ENCODE data around the gene CDHR3.
"Not testable (repeated sequence)": the region's sequence is repeated elsewhere in the genome, so short reads cannot be mapped to it uniquely, and the experiment has no call there.

The CDHR3 gene

GRCh38 chr7:105980645-105981396 lies 17.8 kb downstream of the CDHR3 start:
- H3K27me3 Mint-ChIP-seq, result no peaks in the 10 kb centered on the region
- H3K4me1 Mint-ChIP-seq (ENCODE audit: low read depth), result no peaks in the 10 kb centered on the region
- H3K4me3 Mint-ChIP-seq, result no peak overlapping the region
- H3K9me3 Mint-ChIP-seq, result no peaks in the 10 kb centered on the region
- no peaks in the 10 kb centered on the region for H3K36me3 Mint-ChIP-seq (ENCODE audit: low read depth)
- H3K27ac Mint-ChIP-seq, result no peak overlapping the region
- no peak for DNase-seq

DNA sequence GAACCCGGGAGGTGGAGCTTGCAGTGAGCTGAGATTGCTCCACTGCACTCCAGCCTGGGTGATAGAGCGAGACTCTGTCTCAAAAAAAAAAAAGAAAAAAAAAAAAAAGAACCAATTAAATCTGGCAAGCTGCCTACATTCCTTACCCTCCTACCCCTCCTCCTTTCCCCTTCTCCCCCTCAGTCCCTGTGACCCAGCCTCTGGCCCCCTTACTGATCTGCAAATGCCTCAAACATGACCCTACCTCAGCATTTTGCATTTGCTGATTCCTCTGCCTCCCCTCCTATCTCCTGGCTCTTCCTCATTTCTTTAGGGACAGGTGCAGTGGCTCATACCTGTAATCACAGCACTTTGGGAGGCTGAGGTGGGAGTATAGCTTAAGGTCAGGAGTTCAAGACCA lies 19.3 kb downstream of the CDHR3 start:
- H3K27me3 Mint-ChIP-seq, result no peaks in the 10 kb centered on the region
- H3K4me1 Mint-ChIP-seq (ENCODE audit: low read depth), result no peaks in the 10 kb centered on the region
- DNase-seq, result no peak
- no peak overlapping the region for H3K4me3 Mint-ChIP-seq
- no peaks in the 10 kb centered on the region for H3K9me3 Mint-ChIP-seq
- H3K36me3 Mint-ChIP-seq (ENCODE audit: low read depth), result no peaks in the 10 kb centered on the region
- no peak overlapping the region for H3K27ac Mint-ChIP-seq

- H3K36me3 Mint-ChIP-seq (ENCODE audit: low read depth); H3K27ac Mint-ChIP-seq; H3K4me1 Mint-ChIP-seq (ENCODE audit: low read depth); DNase-seq; H3K4me3 Mint-ChIP-seq; H3K27me3 Mint-ChIP-seq; H3K9me3 Mint-ChIP-seq: not testable (repeated sequence)
Observed at GRCh38 chr7:105984808-105985207, 21.7 kb downstream of the CDHR3 start.

DNA sequence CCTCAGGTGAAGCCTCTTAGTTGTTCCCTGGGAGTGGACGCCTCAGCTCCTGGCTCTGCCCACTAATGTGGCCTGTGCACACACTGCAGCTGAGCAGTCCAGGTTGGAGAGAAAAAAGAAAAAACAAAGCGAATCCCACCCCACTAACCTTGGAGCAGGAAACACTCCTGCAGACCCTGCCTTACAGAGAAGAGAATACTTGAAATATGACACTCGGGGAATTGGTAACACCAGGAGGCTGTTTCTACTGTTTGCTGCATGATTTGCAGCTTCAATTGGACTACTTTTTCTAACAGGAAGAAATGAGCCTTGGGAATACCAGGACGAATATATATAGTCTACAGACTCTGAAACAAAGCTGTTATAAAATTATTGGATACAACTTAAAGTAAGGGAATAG lies 22.2 kb downstream of the CDHR3 start:
- Mint-ChIP-seq H3K9me3 (no peaks in the 10 kb centered on the region), H3K27me3 (no peaks in the 10 kb centered on the region), H3K36me3 (ENCODE audit: low read depth) (no peaks in the 10 kb centered on the region), H3K27ac (no peak overlapping the region), H3K4me3 (no peak overlapping the region), H3K4me1 (ENCODE audit: low read depth) (peaks cover 2% of the 10 kb centered on the region)
- DNase-seq, result no peak

DNA sequence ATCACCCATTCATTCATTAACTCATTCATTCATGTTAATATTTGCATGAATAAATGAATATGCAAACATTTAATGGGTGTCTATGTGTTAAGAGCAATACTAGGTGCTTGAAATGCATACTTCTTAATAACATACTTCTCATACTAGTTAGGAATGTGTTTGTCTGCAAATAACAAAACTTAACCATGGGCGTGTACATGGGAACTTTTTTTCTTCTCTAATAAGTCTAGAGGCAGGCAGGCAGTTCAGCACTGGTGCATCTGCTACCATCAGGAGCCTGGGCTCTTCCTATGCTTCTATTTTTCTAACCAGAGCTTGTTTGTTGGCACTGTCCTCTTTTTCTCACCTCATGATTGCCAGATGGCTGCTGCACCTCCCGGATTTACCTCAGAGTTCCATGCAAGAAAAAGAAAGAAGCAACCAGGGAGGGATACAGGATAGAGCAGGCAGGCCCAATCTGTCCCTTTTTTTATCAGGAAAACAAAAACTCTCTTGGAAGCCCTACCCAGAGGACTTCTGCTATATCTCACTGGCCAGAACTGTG lies 22.7 kb downstream of the CDHR3 start:
- H3K36me3 Mint-ChIP-seq (ENCODE audit: low read depth), result no peaks in the 10 kb centered on the region
- H3K9me3 Mint-ChIP-seq, result no peaks in the 10 kb centered on the region
- DNase-seq, result no peak
- no peaks in the 10 kb centered on the region for H3K27me3 Mint-ChIP-seq
- no peak overlapping the region for H3K4me3 Mint-ChIP-seq
- peaks cover 2% of the 10 kb centered on the region for H3K4me1 Mint-ChIP-seq (ENCODE audit: low read depth)
- H3K27ac Mint-ChIP-seq, result no peak overlapping the region

- Mint-ChIP-seq H3K9me3 (no peaks in the 10 kb centered on the region), H3K4me1 (ENCODE audit: low read depth) (peaks cover 2% of the 10 kb centered on the region), H3K4me3 (no peak overlapping the region), H3K27me3 (no peaks in the 10 kb centered on the region), H3K27ac (no peak overlapping the region), H3K36me3 (ENCODE audit: low read depth) (no peaks in the 10 kb centered on the region)
- DNase-seq, result no peak
Observed at GRCh38 chr7:105987046-105987445, 24.0 kb downstream of the CDHR3 start.

DNA sequence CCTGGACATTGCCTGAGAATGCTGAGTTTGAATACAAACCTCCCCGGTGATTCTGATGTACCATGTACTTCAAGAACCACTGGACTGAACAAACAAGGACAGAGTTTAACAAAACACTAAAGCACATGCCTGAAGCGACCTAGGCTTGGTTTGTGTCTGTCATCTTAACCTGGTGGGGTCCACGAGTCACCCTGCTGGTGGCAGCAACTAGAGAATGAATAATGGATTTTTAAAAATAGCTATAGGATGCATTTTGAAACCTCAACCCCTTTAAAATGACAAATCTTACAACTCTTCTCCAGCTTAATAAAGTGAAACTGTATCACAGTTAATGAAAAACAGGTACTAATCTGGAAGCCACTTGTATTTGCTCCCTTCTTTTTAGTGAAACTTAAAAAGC lies 25.2 kb downstream of the CDHR3 start:
- Mint-ChIP-seq H3K4me3 (no peak overlapping the region), H3K9me3 (no peaks in the 10 kb centered on the region), H3K4me1 (ENCODE audit: low read depth) (peaks cover 6% of the 10 kb centered on the region), H3K36me3 (ENCODE audit: low read depth) (no peaks in the 10 kb centered on the region), H3K27ac (no peak overlapping the region), H3K27me3 (no peaks in the 10 kb centered on the region)
- no peak for DNase-seq

- H3K9me3 Mint-ChIP-seq, result no peaks in the 10 kb centered on the region
- no peak overlapping the region for H3K27ac Mint-ChIP-seq
- no peaks in the 10 kb centered on the region for H3K27me3 Mint-ChIP-seq
- H3K4me3 Mint-ChIP-seq, result no peak overlapping the region
- no peaks in the 10 kb centered on the region for H3K36me3 Mint-ChIP-seq (ENCODE audit: low read depth)
- H3K4me1 Mint-ChIP-seq (ENCODE audit: low read depth), result peaks cover 7% of the 10 kb centered on the region
- no peak for DNase-seq
Observed at GRCh38 chr7:105989191-105989590, 26.1 kb downstream of the CDHR3 start.

- H3K27me3 Mint-ChIP-seq, result no peaks in the 10 kb centered on the region
- H3K9me3 Mint-ChIP-seq, result no peaks in the 10 kb centered on the region
- H3K36me3 Mint-ChIP-seq (ENCODE audit: low read depth), result no peaks in the 10 kb centered on the region
- H3K4me3 Mint-ChIP-seq, result no peak overlapping the region
- H3K4me1 Mint-ChIP-seq (ENCODE audit: low read depth), result peaks cover 7% of the 10 kb centered on the region
- no peak overlapping the region for H3K27ac Mint-ChIP-seq
- no peak for DNase-seq
Observed at GRCh38 chr7:105989686-105990085, 26.6 kb downstream of the CDHR3 start.

- Mint-ChIP-seq H3K36me3 (ENCODE audit: low read depth) (no peaks in the 10 kb centered on the region), H3K9me3 (no peaks in the 10 kb centered on the region), H3K27ac (no peak overlapping the region), H3K27me3 (no peaks in the 10 kb centered on the region), H3K4me3 (no peak overlapping the region), H3K4me1 (ENCODE audit: low read depth) (peaks cover 7% of the 10 kb centered on the region)
- DNase-seq, result no peak
Observed at GRCh38 chr7:105990141-105990540, 27.1 kb downstream of the CDHR3 start.

DNA sequence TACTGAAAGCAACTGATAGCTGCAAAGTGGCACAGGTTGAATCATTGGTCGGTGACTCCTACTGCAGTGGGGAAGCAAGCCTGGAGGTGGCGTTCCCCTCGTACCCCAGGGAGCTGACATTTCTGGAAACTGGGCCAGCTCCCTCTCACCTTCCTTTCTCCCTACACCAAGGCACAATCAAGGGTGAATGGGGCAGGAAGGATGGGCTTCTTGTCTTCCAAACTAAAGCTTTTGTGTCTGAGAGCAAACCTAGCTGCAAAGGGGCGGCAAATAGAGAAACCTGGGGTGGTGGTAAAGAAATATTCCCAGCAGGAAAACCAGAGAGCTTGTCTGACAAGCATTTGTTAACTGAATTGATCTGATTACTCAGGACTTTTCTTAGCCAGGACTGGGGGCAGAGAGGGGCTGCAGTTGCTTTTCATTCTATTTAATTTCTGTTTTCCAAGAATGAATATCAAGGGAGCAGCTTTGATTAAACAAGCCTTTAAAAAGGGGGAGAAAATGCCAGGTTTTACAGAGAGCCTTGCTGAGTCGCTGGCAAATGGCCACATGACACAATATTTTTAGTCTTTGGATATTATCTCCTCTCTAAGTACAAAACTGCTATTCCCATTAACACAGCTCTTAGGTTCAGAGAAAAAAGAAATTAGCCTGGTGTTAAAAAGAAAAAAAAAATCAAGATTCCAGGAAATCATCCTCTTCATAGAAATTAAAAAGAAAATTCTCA lies 27.8 kb downstream of the CDHR3 start:
- DNase-seq, result no peak
- Mint-ChIP-seq H3K27ac (no peak overlapping the region), H3K27me3 (no peaks in the 10 kb centered on the region), H3K36me3 (ENCODE audit: low read depth) (no peaks in the 10 kb centered on the region), H3K4me3 (no peak overlapping the region), H3K9me3 (no peaks in the 10 kb centered on the region), H3K4me1 (ENCODE audit: low read depth) (peaks cover 7% of the 10 kb centered on the region)

GRCh38 chr7:105992905-105993304 lies 29.8 kb downstream of the CDHR3 start:
- Mint-ChIP-seq H3K27me3 (no peaks in the 10 kb centered on the region), H3K4me1 (ENCODE audit: low read depth) (peaks cover 7% of the 10 kb centered on the region), H3K27ac (no peak overlapping the region), H3K9me3 (no peaks in the 10 kb centered on the region), H3K4me3 (no peak overlapping the region), H3K36me3 (ENCODE audit: low read depth) (no peaks in the 10 kb centered on the region)
- DNase-seq, result no peak

GRCh38 chr7:105996860-105997737 lies 34.0 kb downstream of the CDHR3 start:
- Mint-ChIP-seq H3K4me3 (no peak overlapping the region), H3K9me3 (no peaks in the 10 kb centered on the region), H3K27me3 (no peaks in the 10 kb centered on the region), H3K36me3 (ENCODE audit: low read depth) (no peaks in the 10 kb centered on the region), H3K27ac (no peak overlapping the region), H3K4me1 (ENCODE audit: low read depth) (peaks cover 5% of the 10 kb centered on the region)
- DNase-seq, result no peak

GRCh38 chr7:105999256-105999655 lies 36.2 kb downstream of the CDHR3 start:
- H3K36me3 Mint-ChIP-seq (ENCODE audit: low read depth), result no peaks in the 10 kb centered on the region
- DNase-seq, result no peak
- no peak overlapping the region for H3K27ac Mint-ChIP-seq
- no peaks in the 10 kb centered on the region for H3K4me1 Mint-ChIP-seq (ENCODE audit: low read depth)
- H3K4me3 Mint-ChIP-seq, result no peak overlapping the region
- no peaks in the 10 kb centered on the region for H3K9me3 Mint-ChIP-seq
- H3K27me3 Mint-ChIP-seq, result no peaks in the 10 kb centered on the region

Data from activated T-cell treated with anti-CD3 and anti-CD28 coated beads, Interleukin-2, amount 50 U/mL, for 24 hours (primary cell).